Measurements from ENCODE around the gene TEX29.

TEX29 gene

GRCh38 chr13:111289251-111289650 lies 31.2 kb upstream of the TEX29 start:
- in situ Hi-C loops (cut with HindIII; ENCODE audit: low sequenced_read_pairs), result no loop called here

- in situ Hi-C loops (cut with HindIII; ENCODE audit: low sequenced_read_pairs), result no loop called here
These were observed 28.5 kb upstream of the TEX29 start for GRCh38 chr13:111291908-111292307.

GRCh38 chr13:111292710-111293485 lies 27.5 kb upstream of the TEX29 start:
- in situ Hi-C loops (cut with HindIII; ENCODE audit: low sequenced_read_pairs), result no loop called here

- in situ Hi-C loops (cut with HindIII; ENCODE audit: low sequenced_read_pairs), result no loop called here
These were observed 24.6 kb upstream of the TEX29 start for GRCh38 chr13:111295886-111296285.

- in situ Hi-C loops (cut with HindIII; ENCODE audit: low sequenced_read_pairs), result no loop called here
These were observed 24.0 kb upstream of the TEX29 start for GRCh38 chr13:111296417-111296816.

GRCh38 chr13:111298214-111298975 lies 22.0 kb upstream of the TEX29 start:
- in situ Hi-C loops (cut with HindIII; ENCODE audit: low sequenced_read_pairs), result no loop called here

- in situ Hi-C loops (cut with HindIII; ENCODE audit: low sequenced_read_pairs), result loop anchor here (5.0 kb wide), 1 partner anchor 35 kb away; no protein-coding TSS in a partner anchor
These were observed 18.3 kb upstream of the TEX29 start for GRCh38 chr13:111302045-111302726.

GRCh38 chr13:111303559-111303958 lies 16.9 kb upstream of the TEX29 start:
- in situ Hi-C loops (cut with HindIII; ENCODE audit: low sequenced_read_pairs), result loop anchor here (5.0 kb wide), 1 partner anchor 36 kb away; no protein-coding TSS in a partner anchor

GRCh38 chr13:111304041-111304544 lies 16.3 kb upstream of the TEX29 start:
- in situ Hi-C loops (cut with HindIII; ENCODE audit: low sequenced_read_pairs), result loop anchor here (5.0 kb wide), 1 partner anchor 37 kb away; no protein-coding TSS in a partner anchor

- in situ Hi-C loops (cut with HindIII; ENCODE audit: low sequenced_read_pairs), result loop anchor here (5.0 kb wide), 1 partner anchor 37 kb away; no protein-coding TSS in a partner anchor
These were observed 15.7 kb upstream of the TEX29 start for GRCh38 chr13:111304603-111305289.

GRCh38 chr13:111312944-111313590 lies 7.4 kb upstream of the TEX29 start:
- in situ Hi-C loops (cut with HindIII; ENCODE audit: low sequenced_read_pairs), result no loop called here

- in situ Hi-C loops (cut with HindIII; ENCODE audit: low sequenced_read_pairs), result no loop called here
These were observed 6.5 kb upstream of the TEX29 start for GRCh38 chr13:111313911-111314425.

- in situ Hi-C loops (cut with HindIII; ENCODE audit: low sequenced_read_pairs), result no loop called here
These were observed 5.6 kb upstream of the TEX29 start for GRCh38 chr13:111314852-111315251.

GRCh38 chr13:111315347-111315995 lies 5.0 kb upstream of the TEX29 start:
- in situ Hi-C loops (cut with HindIII; ENCODE audit: low sequenced_read_pairs), result no loop called here

- in situ Hi-C loops (cut with HindIII; ENCODE audit: low sequenced_read_pairs), result no loop called here
These were observed 4.2 kb upstream of the TEX29 start for GRCh38 chr13:111316161-111316730.

GRCh38 chr13:111317042-111317550 lies 3.3 kb upstream of the TEX29 start:
- in situ Hi-C loops (cut with HindIII; ENCODE audit: low sequenced_read_pairs), result no loop called here

GRCh38 chr13:111317571-111318345 lies 2.7 kb upstream of the TEX29 start:
- in situ Hi-C loops (cut with HindIII; ENCODE audit: low sequenced_read_pairs), result no loop called here

GRCh38 chr13:111318386-111318785 lies 2.1 kb upstream of the TEX29 start:
- in situ Hi-C loops (cut with HindIII; ENCODE audit: low sequenced_read_pairs), result no loop called here

Measured in endothelial cell of hepatic sinusoid (primary cell).